Loucy (cell line): ENCODE results near the gene LIPC.

Source experiments
- CTCF ChIP-seq: fragments of 200-600 bp; sonication (generic); conservative IDR thresholded peaks from 2 replicates; pipeline ENCODE4 v1.5.1; 2014; ENCODE audit warnings: mild to moderate bottlenecking, antibody characterized with exemption, low read length
- EZH2phosphoT487 ChIP-seq: fragments of 200-600 bp; IDR thresholded peaks from 2 replicates; pipeline ENCODE4 v1.6.1; 2018; ENCODE audit warnings: antibody characterized with exemption, mild to moderate bottlenecking, moderate library complexity, borderline replicate concordance

GRCh38 chr15:58590926-58591325 is 159.1 kb downstream of the LIPC start:
- TF ChIP-seq CTCF (no peak), EZH2phosphoT487 (no peak)
